HCT116 (cell line): ENCODE measurements around the gene USP43. TPM values are rescaled to one million over a fixed set of nuclear protein-coding genes. Genes with fewer than 3 reads are reported as not detected.

Experiments used
- ATAC-seq: fragments of 200-7000 bp; cut with Tn5 transposase; 2 replicates; pipeline ENCODE4 v1.9.1; 2020; ENCODE audit warnings: mild to moderate bottlenecking, moderate library complexity
- BruUV-seq: library from RNA; stranded (reverse); fragments of 400-500 nt; replicated peaks from 2 replicates; lab custom pipeline; 2021; lab: Mats Ljungman, UMichigan
- CTCF ChIA-PET: fragments of 300-600 bp; sonication (Branson Sonifier 250); formaldehyde crosslinking; loops from one replicate; lab custom pipeline; 2021; ENCODE audit warnings: antibody characterized with exemption; lab: Charles Lee
- POLR2A ChIA-PET: fragments of 300-600, 350-600 bp; sonication (Branson Sonifier 250); formaldehyde crosslinking; loops from one replicate; lab custom pipeline; 2021; ENCODE audit warnings: antibody characterized with exemption; lab: Charles Lee
- RAD21 ChIA-PET, 2 experiments: fragments of 300-600 bp; sonication (Branson Sonifier 250); formaldehyde crosslinking; loops; one replicate each; lab custom pipeline; 2023; ENCODE audit warnings: low total read pairs in 2 of 2; ENCODE audit not compliant: uncharacterized antibody in 2 of 2, unreplicated experiment in 2 of 2, low non-redundant PET in 1 of 2; lab: Charles Lee
- DNase-seq: peaks from one replicate; pipeline ENCODE4 v3.0.0-alpha.2; 2010; ENCODE audit warnings: low read depth, low spot score
- H2AFZ ChIP-seq: fragments of 200-600 bp; shearing (Covaris generic), sonication (generic); 2 replicates; pipeline ENCODE4 v1.6.1; 2017; ENCODE audit warnings: low read depth, mixed run types, mixed read lengths, antibody characterized with exemption, low read length; ENCODE audit not compliant: poor library complexity, severe bottlenecking
- H3K27ac ChIP-seq: 2 replicates; pipeline ENCODE4 v1.5.1; 2012; ENCODE audit warnings: low read depth, low read length
- H3K27me3 ChIP-seq: fragments of 200-600 bp; sonication (generic); 2 replicates; pipeline ENCODE4 v1.6.1; 2016; ENCODE audit warnings: mixed run types, low read length, mixed read lengths; ENCODE audit not compliant: insufficient read depth
- H3K36me3 ChIP-seq, 2 experiments: fragments of 200-500 bp in 1 of 2; fragments of 200-600 bp in 1 of 2; sonication (Bioruptor generic) in 1 of 2; sonication (generic) in 1 of 2; 2 replicates each; pipeline versions ENCODE4 v1.5.1 to v1.6.1; 2014 to 2016; ENCODE audit warnings: low read length in 2 of 2, inconsistent platforms in 1 of 2, mixed read lengths in 1 of 2, mixed run types in 1 of 2; ENCODE audit not compliant: insufficient read depth in 2 of 2, control insufficient read depth in 1 of 2
- H3K4me1 ChIP-seq, 2 experiments: fragments of 200-600 bp in 1 of 2; sonication (generic) in 1 of 2; 2 replicates each; pipeline versions ENCODE4 v1.5.1 to v1.6.1; 2012 to 2017; ENCODE audit warnings: low read length in 2 of 2, inconsistent platforms in 1 of 2, mild to moderate bottlenecking in 1 of 2, mixed read lengths in 1 of 2, mixed run types in 1 of 2, moderate library complexity in 1 of 2; ENCODE audit not compliant: insufficient read depth in 2 of 2, control insufficient read depth in 1 of 2
- H3K4me2 ChIP-seq: fragments of 200-600 bp; sonication (generic); 2 replicates; pipeline ENCODE4 v1.6.1; 2017; ENCODE audit warnings: mixed run types, low read length, mixed read lengths
- H3K4me3 ChIP-seq, 2 experiments: fragments of 200-600 bp in 1 of 2; sonication (generic) in 1 of 2; replicated peaks in 1 of 2; 2 replicates each; pipeline ENCODE4 v1.5.1; 2011 to 2016; ENCODE audit warnings: low read length in 2 of 2, control low read depth in 1 of 2, low read depth in 1 of 2, mild to moderate bottlenecking in 1 of 2, mixed read lengths in 1 of 2, mixed run types in 1 of 2
- H3K79me2 ChIP-seq: fragments of 200-600 bp; sonication (generic); 2 replicates; pipeline ENCODE4 v1.6.1; 2017; ENCODE audit warnings: mild to moderate bottlenecking, mixed run types, low read length, moderate library complexity, mixed read lengths; ENCODE audit not compliant: insufficient read depth
- H3K9ac ChIP-seq: fragments of 200-600 bp; sonication (generic); 2 replicates; pipeline ENCODE4 v1.6.1; 2016; ENCODE audit warnings: low read length, mixed read lengths
- H3K9me2 ChIP-seq: fragments of 200-600 bp; sonication (generic), shearing (Covaris generic); 2 replicates; pipeline ENCODE4 v1.6.1; 2017; ENCODE audit warnings: mixed run types, mild to moderate bottlenecking, moderate library complexity; ENCODE audit not compliant: insufficient read depth
- H3K9me3 ChIP-seq, 2 experiments: fragments of 200-500 bp in 1 of 2; fragments of 200-600 bp in 1 of 2; sonication (Bioruptor generic) in 1 of 2; sonication (generic) in 1 of 2; 2 replicates each; pipeline ENCODE4 v1.6.1; 2014 to 2017; ENCODE audit warnings: low read length in 2 of 2, mixed read lengths in 2 of 2, inconsistent platforms in 1 of 2, low read depth in 1 of 2, mild to moderate bottlenecking in 1 of 2, mixed run types in 1 of 2, moderate library complexity in 1 of 2; ENCODE audit not compliant: control insufficient read depth in 1 of 2, insufficient read depth in 1 of 2
- H4K20me1 ChIP-seq: fragments of 200-600 bp; sonication (generic), shearing (Covaris generic); 2 replicates; pipeline ENCODE4 v1.6.1; 2017; ENCODE audit warnings: mixed run types, mild to moderate bottlenecking, moderate library complexity; ENCODE audit not compliant: insufficient read depth
- ATF3 ChIP-seq: IDR thresholded peaks from 2 replicates; pipeline ENCODE4 v1.6.1; 2012
- CBX3 ChIP-seq: IDR thresholded peaks from 2 replicates; pipeline ENCODE4 v1.6.1; 2012; ENCODE audit warnings: low read depth
- CEBPB ChIP-seq: IDR thresholded peaks from 2 replicates; pipeline ENCODE4 v1.6.1; 2012; ENCODE audit warnings: low read depth
- CTCF ChIP-seq, 3 experiments: fragments of 200-600 bp in 1 of 3; sonication (generic) in 1 of 3; IDR thresholded peaks in 2 of 3; conservative IDR thresholded peaks in 1 of 3; 2 replicates each; pipeline ENCODE4 v1.5.1; 2012 to 2017; ENCODE audit warnings: low read depth in 2 of 3, low read length in 2 of 3, antibody characterized with exemption in 1 of 3, borderline replicate concordance in 1 of 3, control low read depth in 1 of 3, mild to moderate bottlenecking in 1 of 3, mixed read lengths in 1 of 3, mixed run types in 1 of 3, moderate library complexity in 1 of 3; ENCODE audit not compliant: insufficient read depth in 1 of 3
- EGR1 ChIP-seq: IDR thresholded peaks from 2 replicates; pipeline ENCODE4 v1.6.1; 2012; ENCODE audit warnings: low read depth
- ELF1 ChIP-seq: IDR thresholded peaks from 2 replicates; pipeline ENCODE4 v1.6.1; 2012; ENCODE audit warnings: low read depth, borderline replicate concordance
- EZH2 ChIP-seq: fragments of 200-600 bp; sonication (generic); IDR thresholded peaks from 2 replicates; pipeline ENCODE4 v1.6.1; 2017; ENCODE audit warnings: antibody characterized with exemption, mixed run types
- EZH2phosphoT487 ChIP-seq: fragments of 200-600 bp; IDR thresholded peaks from 2 replicates; pipeline ENCODE4 v1.6.1; 2018; ENCODE audit warnings: antibody characterized with exemption, borderline replicate concordance
- FOSL1 ChIP-seq: IDR thresholded peaks from 2 replicates; pipeline ENCODE4 v1.6.1; 2012; ENCODE audit warnings: low read depth
- JUND ChIP-seq: IDR thresholded peaks from 2 replicates; pipeline ENCODE4 v1.6.1; 2012
- POLR2A ChIP-seq: IDR thresholded peaks from 2 replicates; pipeline ENCODE4 v1.7.0; 2011; ENCODE audit warnings: borderline replicate concordance; ENCODE audit not compliant: insufficient read depth, insufficient read length; ENCODE audit errors: extremely low read depth
- REST ChIP-seq: IDR thresholded peaks from 2 replicates; pipeline ENCODE4 v1.6.1; 2012; ENCODE audit warnings: low read depth
- SIN3A ChIP-seq: IDR thresholded peaks from 2 replicates; pipeline ENCODE4 v1.6.1; 2012; ENCODE audit warnings: low read depth
- SP1 ChIP-seq: IDR thresholded peaks from 2 replicates; pipeline ENCODE4 v1.6.1; 2012; ENCODE audit warnings: low read depth
- SRF ChIP-seq: IDR thresholded peaks from 2 replicates; pipeline ENCODE4 v1.6.1; 2012; ENCODE audit warnings: low read depth
- TCF7L2 ChIP-seq: IDR thresholded peaks from 2 replicates; pipeline ENCODE4 v1.7.0; 2011; ENCODE audit warnings: borderline replicate concordance, inconsistent platforms; ENCODE audit not compliant: insufficient read depth, insufficient read length; ENCODE audit errors: extremely low read depth
- YY1 ChIP-seq: IDR thresholded peaks from 2 replicates; pipeline ENCODE4 v1.6.1; 2011; ENCODE audit warnings: low read length, low read depth, moderate library complexity, mild to moderate bottlenecking; ENCODE audit not compliant: insufficient replicate concordance; ENCODE audit errors: extremely low read depth
- ZNF274 ChIP-seq: fragments of 200-500 bp; sonication (Bioruptor generic); IDR thresholded peaks from 2 replicates; pipeline ENCODE4 v1.6.1; 2014; ENCODE audit warnings: mild to moderate bottlenecking, low read depth, low read length, inconsistent platforms
- intact Hi-C: fragments of 100-400 bp; cut with micrococcal nuclease; formaldehyde crosslinking; loops from 2 replicates; pipeline ENCODE4 v1.10.0; 2022
- total RNA-seq: library from RNA; stranded (reverse); gene quantifications from one replicate; pipeline ENCODE4 v1.2.1, GENCODE V29; 2021; ENCODE audit not compliant: unreplicated experiment
- TF ChIP-seq, protein P1 (sequence below): IDR thresholded peaks from 2 replicates; pipeline ENCODE4 v1.6.1; 2011; ENCODE audit warnings: mild to moderate bottlenecking, low read length, moderate library complexity; ENCODE audit not compliant: insufficient replicate concordance; ENCODE audit errors: extremely low read depth
- TF ChIP-seq, protein P2 (sequence below): IDR thresholded peaks from 2 replicates; pipeline ENCODE4 v1.6.1; 2012

Gene USP43
- total RNA-seq, 1 experiment from 2014 or later = 8.0 TPM

DNA sequence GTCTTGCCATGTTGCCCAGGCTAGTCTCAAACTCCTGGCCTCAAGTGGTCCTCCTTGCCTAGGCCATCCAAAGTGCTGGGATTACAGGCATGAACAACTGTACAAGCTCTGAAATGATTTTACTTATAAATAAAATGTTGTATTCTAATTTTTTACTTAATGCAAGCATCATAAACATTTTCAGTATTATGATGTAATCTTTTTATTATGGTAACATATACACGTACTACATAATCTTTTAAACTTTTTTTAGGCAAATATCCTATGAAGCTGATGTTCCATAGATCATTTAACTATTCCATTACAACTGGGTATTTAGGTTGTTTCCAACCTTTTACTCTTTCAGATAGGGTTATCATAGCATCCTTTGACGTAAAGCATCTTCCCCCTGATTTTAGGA is 33.8 kb upstream of the USP43 start:
- BruUV-seq = no TSS peak
- no peaks in the 10 kb centered on the region for H4K20me1 ChIP-seq
- no peak overlapping the region for H3K4me2 ChIP-seq
- no peaks in the 10 kb centered on the region for H3K27me3 ChIP-seq
- no peak overlapping the region for H3K9ac ChIP-seq
- ATAC-seq (no peak), DNase-seq (no peak)
- H2AFZ ChIP-seq = no peak overlapping the region
- no peaks in the 10 kb centered on the region for H3K9me3 ChIP-seq
- H3K79me2 ChIP-seq = no peaks in the 10 kb centered on the region
- ChIA-PET CTCF (no interaction called here), POLR2A (no interaction called here), RAD21 (no interaction called here)
- H3K4me3 ChIP-seq = no peak overlapping the region
- no peaks in the 10 kb centered on the region for H3K9me2 ChIP-seq
- intact Hi-C loops = no loop called here
- no peaks in the 10 kb centered on the region for H3K4me1 ChIP-seq
- no peaks in the 10 kb centered on the region for H3K36me3 ChIP-seq
- no peak overlapping the region for H3K27ac ChIP-seq
- no peak for TF ChIP-seq SP1
- no peak for TF ChIP-seq POLR2A
- TF ChIP-seq, protein P1, sequence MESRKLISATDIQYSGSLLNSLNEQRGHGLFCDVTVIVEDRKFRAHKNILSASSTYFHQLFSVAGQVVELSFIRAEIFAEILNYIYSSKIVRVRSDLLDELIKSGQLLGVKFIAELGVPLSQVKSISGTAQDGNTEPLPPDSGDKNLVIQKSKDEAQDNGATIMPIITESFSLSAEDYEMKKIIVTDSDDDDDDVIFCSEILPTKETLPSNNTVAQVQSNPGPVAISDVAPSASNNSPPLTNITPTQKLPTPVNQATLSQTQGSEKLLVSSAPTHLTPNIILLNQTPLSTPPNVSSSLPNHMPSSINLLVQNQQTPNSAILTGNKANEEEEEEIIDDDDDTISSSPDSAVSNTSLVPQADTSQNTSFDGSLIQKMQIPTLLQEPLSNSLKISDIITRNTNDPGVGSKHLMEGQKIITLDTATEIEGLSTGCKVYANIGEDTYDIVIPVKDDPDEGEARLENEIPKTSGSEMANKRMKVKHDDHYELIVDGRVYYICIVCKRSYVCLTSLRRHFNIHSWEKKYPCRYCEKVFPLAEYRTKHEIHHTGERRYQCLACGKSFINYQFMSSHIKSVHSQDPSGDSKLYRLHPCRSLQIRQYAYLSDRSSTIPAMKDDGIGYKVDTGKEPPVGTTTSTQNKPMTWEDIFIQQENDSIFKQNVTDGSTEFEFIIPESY = no peak
- no peak for TF ChIP-seq SRF
- no peak for TF ChIP-seq ELF1
- TF ChIP-seq, protein P2, sequence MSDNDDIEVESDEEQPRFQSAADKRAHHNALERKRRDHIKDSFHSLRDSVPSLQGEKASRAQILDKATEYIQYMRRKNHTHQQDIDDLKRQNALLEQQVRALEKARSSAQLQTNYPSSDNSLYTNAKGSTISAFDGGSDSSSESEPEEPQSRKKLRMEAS = no peak
- no peak for TF ChIP-seq REST
- TF ChIP-seq EGR1 = no peak
- TF ChIP-seq ATF3 = no peak
- TF ChIP-seq JUND = no peak
- TF ChIP-seq ZNF274 = no peak
- TF ChIP-seq SIN3A = no peak
- TF ChIP-seq TCF7L2 = no peak
- TF ChIP-seq EZH2phosphoT487 = no peak
- no peak for TF ChIP-seq EZH2
- no peak for TF ChIP-seq CBX3
- TF ChIP-seq FOSL1 = no peak
- TF ChIP-seq CEBPB = no peak
- TF ChIP-seq YY1 = no peak
- no peak for TF ChIP-seq CTCF (IDR thresholded peaks at IDR 0.05 in 2 of 3, conservative IDR thresholded peaks at IDR 0.05 in 1 of 3; ENCODE audit: borderline replicate concordance in 1 of 3, insufficient read depth in 1 of 3, low read depth in 2 of 3, low read length in 2 of 3)
